ENCODE results near the gene RTN1.

The RTN1 gene

GRCh38 chr14:59782760-59783159, 87.8 kb downstream of the RTN1 start:
- H3K4me1 ChIP-seq (ENCODE audit: control insufficient read depth, insufficient read depth, low read length) = peaks cover 6% of the 10 kb centered on the region
- H3K36me3 ChIP-seq (ENCODE audit: insufficient read depth, low read length) = no peaks in the 10 kb centered on the region
- no peaks in the 10 kb centered on the region for H3K9me3 ChIP-seq (replicated peaks; ENCODE audit: low read length)
- H3K4me3 ChIP-seq (ENCODE audit: low read length) = no peak overlapping the region
- no peaks in the 10 kb centered on the region for H3K27me3 ChIP-seq (ENCODE audit: control insufficient read depth, insufficient read depth, low read length)
- no peak overlapping the region for H3K4me2 ChIP-seq (ENCODE audit: low read length)
- no peak overlapping the region for H3K9ac ChIP-seq (ENCODE audit: low read depth, low read length)

GRCh38 chr14:59777006-59777579, 93.5 kb downstream of the RTN1 start:
- H3K36me3 ChIP-seq (ENCODE audit: insufficient read depth, low read length) = no peaks in the 10 kb centered on the region
- H3K4me3 ChIP-seq (ENCODE audit: low read length) = no peak overlapping the region
- H3K9ac ChIP-seq (ENCODE audit: low read depth, low read length) = no peak overlapping the region
- peaks cover 4% of the 10 kb centered on the region for H3K4me1 ChIP-seq (ENCODE audit: control insufficient read depth, insufficient read depth, low read length)
- no peak overlapping the region for H3K4me2 ChIP-seq (ENCODE audit: low read length)
- H3K9me3 ChIP-seq (replicated peaks; ENCODE audit: low read length) = no peaks in the 10 kb centered on the region
- no peaks in the 10 kb centered on the region for H3K27me3 ChIP-seq (ENCODE audit: control insufficient read depth, insufficient read depth, low read length)

GRCh38 chr14:59776468-59776867, 94.1 kb downstream of the RTN1 start:
- Histone ChIP-seq H3K36me3 (ENCODE audit: insufficient read depth, low read length) (no peaks in the 10 kb centered on the region), H3K4me3 (ENCODE audit: low read length) (no peak overlapping the region), H3K4me2 (ENCODE audit: low read length) (no peak overlapping the region), H3K4me1 (ENCODE audit: control insufficient read depth, insufficient read depth, low read length) (peaks cover 11% of the 10 kb centered on the region), H3K27me3 (ENCODE audit: control insufficient read depth, insufficient read depth, low read length) (no peaks in the 10 kb centered on the region), H3K9ac (ENCODE audit: low read depth, low read length) (no peak overlapping the region), H3K9me3 (replicated peaks; ENCODE audit: low read length) (no peaks in the 10 kb centered on the region)

GRCh38 chr14:59772233-59772632, 98.3 kb downstream of the RTN1 start:
- Histone ChIP-seq H3K4me1 (ENCODE audit: control insufficient read depth, insufficient read depth, low read length) (peaks cover 34% of the 10 kb centered on the region), H3K4me3 (ENCODE audit: low read length) (no peak overlapping the region), H3K9ac (ENCODE audit: low read depth, low read length) (no peak overlapping the region), H3K27me3 (ENCODE audit: control insufficient read depth, insufficient read depth, low read length) (no peaks in the 10 kb centered on the region), H3K9me3 (replicated peaks; ENCODE audit: low read length) (no peaks in the 10 kb centered on the region), H3K36me3 (ENCODE audit: insufficient read depth, low read length) (no peaks in the 10 kb centered on the region), H3K4me2 (ENCODE audit: low read length) (peak overlapping the region; percentile 15)

- Histone ChIP-seq H3K36me3 (ENCODE audit: insufficient read depth, low read length) (no peaks in the 10 kb centered on the region), H3K9ac (ENCODE audit: low read depth, low read length) (no peak overlapping the region), H3K9me3 (replicated peaks; ENCODE audit: low read length) (no peaks in the 10 kb centered on the region)
Observed at GRCh38 chr14:59771577-59771976, 99.0 kb downstream of the RTN1 start.

GRCh38 chr14:59769586-59769985, 101.0 kb downstream of the RTN1 start:
- no peak overlapping the region for H3K4me2 ChIP-seq (ENCODE audit: low read length)
- no peaks in the 10 kb centered on the region for H3K36me3 ChIP-seq (ENCODE audit: insufficient read depth, low read length)
- no peaks in the 10 kb centered on the region for H3K27me3 ChIP-seq (ENCODE audit: control insufficient read depth, insufficient read depth, low read length)
- peaks cover 34% of the 10 kb centered on the region for H3K4me1 ChIP-seq (ENCODE audit: control insufficient read depth, insufficient read depth, low read length)
- no peak overlapping the region for H3K4me3 ChIP-seq (ENCODE audit: low read length)
- H3K9me3 ChIP-seq (replicated peaks; ENCODE audit: low read length) = no peaks in the 10 kb centered on the region
- H3K9ac ChIP-seq (ENCODE audit: low read depth, low read length) = no peak overlapping the region

More at GRCh38 chr14:59771577-59771976, 99.0 kb downstream of the RTN1 start:
- peaks cover 34% of the 10 kb centered on the region for H3K4me1 ChIP-seq (ENCODE audit: control insufficient read depth, insufficient read depth, low read length)
- no peaks in the 10 kb centered on the region for H3K27me3 ChIP-seq (ENCODE audit: control insufficient read depth, insufficient read depth, low read length)
- peak overlapping the region; percentile 38 for H3K4me2 ChIP-seq (ENCODE audit: low read length)
- no peak overlapping the region for H3K4me3 ChIP-seq (ENCODE audit: low read length)

- Histone ChIP-seq H3K4me2 (ENCODE audit: low read length) (no peak overlapping the region), H3K27me3 (ENCODE audit: control insufficient read depth, insufficient read depth, low read length) (no peaks in the 10 kb centered on the region), H3K9ac (ENCODE audit: low read depth, low read length) (no peak overlapping the region), H3K36me3 (ENCODE audit: insufficient read depth, low read length) (no peaks in the 10 kb centered on the region), H3K9me3 (replicated peaks; ENCODE audit: low read length) (no peaks in the 10 kb centered on the region), H3K4me3 (ENCODE audit: low read length) (no peak overlapping the region), H3K4me1 (ENCODE audit: control insufficient read depth, insufficient read depth, low read length) (peaks cover 34% of the 10 kb centered on the region)
Observed at GRCh38 chr14:59768855-59769375, 101.7 kb downstream of the RTN1 start.

- Histone ChIP-seq H3K27me3 (ENCODE audit: control insufficient read depth, insufficient read depth, low read length) (no peaks in the 10 kb centered on the region), H3K4me2 (ENCODE audit: low read length) (no peak overlapping the region), H3K36me3 (ENCODE audit: insufficient read depth, low read length) (no peaks in the 10 kb centered on the region), H3K9ac (ENCODE audit: low read depth, low read length) (no peak overlapping the region), H3K9me3 (replicated peaks; ENCODE audit: low read length) (no peaks in the 10 kb centered on the region), H3K4me1 (ENCODE audit: control insufficient read depth, insufficient read depth, low read length) (peaks cover 8% of the 10 kb centered on the region), H3K4me3 (ENCODE audit: low read length) (no peak overlapping the region)
Observed at GRCh38 chr14:59761851-59762250, 108.7 kb downstream of the RTN1 start.

GRCh38 chr14:59755409-59756135, 115.0 kb downstream of the RTN1 start:
- Histone ChIP-seq H3K9ac (ENCODE audit: low read depth, low read length) (no peak overlapping the region), H3K4me3 (ENCODE audit: low read length) (no peak overlapping the region), H3K4me1 (ENCODE audit: control insufficient read depth, insufficient read depth, low read length) (peaks cover 17% of the 10 kb centered on the region), H3K9me3 (replicated peaks; ENCODE audit: low read length) (no peaks in the 10 kb centered on the region), H3K36me3 (ENCODE audit: insufficient read depth, low read length) (no peaks in the 10 kb centered on the region), H3K4me2 (ENCODE audit: low read length) (no peak overlapping the region), H3K27me3 (ENCODE audit: control insufficient read depth, insufficient read depth, low read length) (no peaks in the 10 kb centered on the region)

GRCh38 chr14:59754256-59754655, 116.3 kb downstream of the RTN1 start:
- Histone ChIP-seq H3K4me2 (ENCODE audit: low read length) (no peak overlapping the region), H3K4me1 (ENCODE audit: control insufficient read depth, insufficient read depth, low read length) (peaks cover 14% of the 10 kb centered on the region), H3K27me3 (ENCODE audit: control insufficient read depth, insufficient read depth, low read length) (no peaks in the 10 kb centered on the region), H3K4me3 (ENCODE audit: low read length) (no peak overlapping the region), H3K36me3 (ENCODE audit: insufficient read depth, low read length) (no peaks in the 10 kb centered on the region), H3K9me3 (replicated peaks; ENCODE audit: low read length) (no peaks in the 10 kb centered on the region), H3K9ac (ENCODE audit: low read depth, low read length) (no peak overlapping the region)

- Histone ChIP-seq H3K9me3 (replicated peaks; ENCODE audit: low read length) (no peaks in the 10 kb centered on the region), H3K27me3 (ENCODE audit: control insufficient read depth, insufficient read depth, low read length) (no peaks in the 10 kb centered on the region), H3K4me2 (ENCODE audit: low read length) (no peak overlapping the region), H3K4me3 (ENCODE audit: low read length) (no peak overlapping the region), H3K4me1 (ENCODE audit: control insufficient read depth, insufficient read depth, low read length) (peaks cover 14% of the 10 kb centered on the region), H3K36me3 (ENCODE audit: insufficient read depth, low read length) (no peaks in the 10 kb centered on the region), H3K9ac (ENCODE audit: low read depth, low read length) (no peak overlapping the region)
Observed at GRCh38 chr14:59753512-59753911, 117.1 kb downstream of the RTN1 start.

- Histone ChIP-seq H3K4me2 (ENCODE audit: low read length) (no peak overlapping the region), H3K9me3 (replicated peaks; ENCODE audit: low read length) (no peaks in the 10 kb centered on the region), H3K4me3 (ENCODE audit: low read length) (no peak overlapping the region), H3K4me1 (ENCODE audit: control insufficient read depth, insufficient read depth, low read length) (peaks cover 14% of the 10 kb centered on the region), H3K9ac (ENCODE audit: low read depth, low read length) (no peak overlapping the region), H3K27me3 (ENCODE audit: control insufficient read depth, insufficient read depth, low read length) (no peaks in the 10 kb centered on the region), H3K36me3 (ENCODE audit: insufficient read depth, low read length) (no peaks in the 10 kb centered on the region)
Observed at GRCh38 chr14:59751578-59751977, 119.0 kb downstream of the RTN1 start.
